ENCODE results near the gene NFAT5.

The NFAT5 gene

DNA sequence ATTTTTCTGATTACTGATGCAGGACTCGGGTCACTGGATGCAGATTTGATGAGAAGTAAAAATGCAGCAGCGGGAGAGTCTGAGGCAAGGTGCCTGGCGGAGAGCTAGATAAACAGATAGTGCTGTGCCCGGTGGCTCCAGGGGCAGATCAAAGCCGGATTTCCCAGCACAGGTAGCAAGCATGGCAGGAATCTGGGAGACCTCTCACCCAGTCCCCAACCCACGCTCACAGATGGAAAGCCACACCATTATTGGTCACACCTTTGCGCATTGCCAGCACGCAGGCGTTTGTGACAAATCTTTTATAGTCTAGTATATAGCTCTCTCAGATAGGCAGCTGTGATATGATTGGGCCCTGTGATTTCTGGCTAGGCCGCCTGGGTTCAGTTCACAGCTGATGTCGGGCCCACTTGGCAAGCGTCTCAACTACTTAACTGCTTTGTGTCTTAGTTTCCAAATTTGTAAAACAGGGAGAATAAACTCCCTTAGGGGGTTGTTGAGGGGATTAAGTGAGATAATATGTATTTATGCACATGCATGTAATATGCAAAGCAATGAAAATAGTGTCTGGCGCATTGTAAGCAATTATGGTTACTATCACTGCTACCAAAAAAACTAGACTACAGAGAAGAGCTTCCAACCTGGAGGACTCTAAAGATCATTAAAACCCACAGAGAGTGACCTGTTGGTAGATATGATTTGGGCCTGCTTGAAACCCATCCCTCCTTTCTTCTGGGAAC lies 42.0 kb upstream of the NFAT5 start:
- TF ChIP-seq, protein P1, sequence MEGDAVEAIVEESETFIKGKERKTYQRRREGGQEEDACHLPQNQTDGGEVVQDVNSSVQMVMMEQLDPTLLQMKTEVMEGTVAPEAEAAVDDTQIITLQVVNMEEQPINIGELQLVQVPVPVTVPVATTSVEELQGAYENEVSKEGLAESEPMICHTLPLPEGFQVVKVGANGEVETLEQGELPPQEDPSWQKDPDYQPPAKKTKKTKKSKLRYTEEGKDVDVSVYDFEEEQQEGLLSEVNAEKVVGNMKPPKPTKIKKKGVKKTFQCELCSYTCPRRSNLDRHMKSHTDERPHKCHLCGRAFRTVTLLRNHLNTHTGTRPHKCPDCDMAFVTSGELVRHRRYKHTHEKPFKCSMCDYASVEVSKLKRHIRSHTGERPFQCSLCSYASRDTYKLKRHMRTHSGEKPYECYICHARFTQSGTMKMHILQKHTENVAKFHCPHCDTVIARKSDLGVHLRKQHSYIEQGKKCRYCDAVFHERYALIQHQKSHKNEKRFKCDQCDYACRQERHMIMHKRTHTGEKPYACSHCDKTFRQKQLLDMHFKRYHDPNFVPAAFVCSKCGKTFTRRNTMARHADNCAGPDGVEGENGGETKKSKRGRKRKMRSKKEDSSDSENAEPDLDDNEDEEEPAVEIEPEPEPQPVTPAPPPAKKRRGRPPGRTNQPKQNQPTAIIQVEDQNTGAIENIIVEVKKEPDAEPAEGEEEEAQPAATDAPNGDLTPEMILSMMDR (IDR thresholded peaks at IDR 0.05): no peak
- TF ChIP-seq ZFX (IDR thresholded peaks at IDR 0.05; ENCODE audit: borderline replicate concordance): no peak
- no peak overlapping the region for H3K27ac ChIP-seq

DNA sequence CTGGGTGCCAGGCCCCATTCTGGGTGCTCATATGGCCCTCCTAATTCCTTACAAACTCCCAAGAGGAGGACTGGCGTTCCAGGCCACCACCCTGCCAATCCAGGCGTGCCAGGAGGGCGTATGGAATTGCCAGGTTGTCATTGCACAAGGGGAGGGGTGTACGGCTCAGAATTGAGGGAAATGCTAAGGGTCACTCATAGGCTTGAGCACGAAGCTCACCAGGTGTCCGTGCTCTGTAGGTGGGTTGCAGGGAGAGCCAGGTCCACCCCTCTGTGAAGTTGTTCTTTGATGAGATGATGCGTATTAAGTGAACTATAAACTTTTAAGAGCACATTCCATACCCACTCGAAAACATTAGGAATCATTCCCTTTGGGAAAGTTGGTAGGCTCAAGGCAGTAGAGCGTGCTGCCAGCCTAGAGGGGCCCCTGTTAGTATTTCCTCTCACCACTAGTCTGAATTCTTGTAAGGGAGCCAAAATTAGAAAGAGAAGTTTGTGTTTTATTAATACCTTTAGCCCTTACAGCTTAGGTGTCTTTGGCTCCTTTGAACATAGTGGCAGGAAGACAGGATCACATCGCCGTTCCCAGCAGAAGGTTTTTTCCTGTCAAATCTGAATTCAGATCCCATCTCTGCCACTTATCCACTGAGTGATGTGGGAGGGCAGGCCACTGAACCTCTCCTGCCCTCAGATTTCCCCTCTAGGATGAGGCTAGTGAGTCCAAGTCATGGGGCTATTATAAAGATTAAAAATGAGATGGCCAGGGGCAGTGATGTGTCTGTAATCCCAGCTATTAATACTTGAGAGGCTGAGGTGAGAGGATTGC lies 38.7 kb upstream of the NFAT5 start:
- TF ChIP-seq, protein P1 (IDR thresholded peaks at IDR 0.05): no peak
- no peak for TF ChIP-seq ZFX (IDR thresholded peaks at IDR 0.05; ENCODE audit: borderline replicate concordance)
- no peak overlapping the region for H3K27ac ChIP-seq

DNA sequence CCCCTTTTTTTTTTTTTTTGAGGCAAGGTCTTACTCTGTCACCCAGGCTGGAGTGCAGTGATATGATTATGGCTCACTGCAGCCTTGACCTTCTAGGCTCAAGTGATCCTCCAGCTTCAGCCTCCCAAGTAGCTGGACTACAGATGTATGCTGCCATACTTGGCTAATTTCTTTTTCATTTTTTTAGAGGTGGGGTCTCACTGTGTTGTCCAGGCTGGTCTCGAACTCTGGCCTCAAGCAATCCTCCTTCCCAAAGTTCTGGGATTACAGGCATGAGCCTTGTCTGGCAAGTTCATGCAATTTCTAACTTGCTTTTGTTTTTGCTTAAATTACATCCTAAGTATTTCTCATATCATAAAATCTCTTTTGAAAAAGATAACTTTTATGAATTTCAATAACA lies 33.8 kb upstream of the NFAT5 start:
- TF ChIP-seq, protein P1 (IDR thresholded peaks at IDR 0.05): no peak
- TF ChIP-seq ZFX (IDR thresholded peaks at IDR 0.05; ENCODE audit: borderline replicate concordance): no peak
- H3K27ac ChIP-seq: no peak overlapping the region

DNA sequence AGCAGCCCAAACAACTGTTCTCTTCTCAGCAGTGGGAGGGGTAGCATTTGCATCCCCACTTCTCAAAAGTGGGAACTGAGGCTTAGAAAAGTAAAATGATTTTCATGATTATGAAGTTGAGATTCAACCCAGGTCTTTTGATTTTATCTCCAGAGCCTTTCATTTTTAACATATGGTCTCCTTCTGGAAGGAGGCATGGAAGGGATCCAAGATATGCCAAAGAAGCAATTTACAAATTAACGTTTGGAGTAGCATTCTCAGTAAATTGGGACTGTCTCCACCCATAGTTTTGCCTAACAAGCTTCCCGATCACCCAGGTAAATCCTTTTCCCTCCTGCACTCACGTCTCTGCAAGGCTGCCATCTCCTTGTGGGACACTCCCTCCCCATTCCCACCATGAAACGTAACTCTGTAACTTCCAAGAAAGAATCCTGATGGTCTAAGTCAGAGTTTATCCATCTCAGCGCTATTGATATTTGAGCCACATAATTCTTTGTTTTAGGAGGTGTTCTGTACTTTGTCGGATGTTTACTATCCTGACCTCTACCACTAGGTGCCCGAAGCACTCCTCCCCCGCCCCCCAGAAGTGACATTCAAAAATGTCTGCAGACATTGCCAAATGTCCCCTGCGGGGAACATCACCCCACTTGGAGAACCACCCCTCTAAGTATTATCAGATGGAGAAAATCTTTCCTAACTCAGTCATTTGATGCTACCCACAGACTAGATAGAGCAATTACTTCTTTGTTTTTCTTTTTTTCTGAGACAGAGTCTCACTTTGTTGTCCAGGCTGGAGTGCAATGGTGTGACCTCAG lies 32.9 kb upstream of the NFAT5 start:
- TF ChIP-seq, protein P1 (IDR thresholded peaks at IDR 0.05): no peak
- no peak for TF ChIP-seq ZFX (IDR thresholded peaks at IDR 0.05; ENCODE audit: borderline replicate concordance)
- no peak overlapping the region for H3K27ac ChIP-seq

DNA sequence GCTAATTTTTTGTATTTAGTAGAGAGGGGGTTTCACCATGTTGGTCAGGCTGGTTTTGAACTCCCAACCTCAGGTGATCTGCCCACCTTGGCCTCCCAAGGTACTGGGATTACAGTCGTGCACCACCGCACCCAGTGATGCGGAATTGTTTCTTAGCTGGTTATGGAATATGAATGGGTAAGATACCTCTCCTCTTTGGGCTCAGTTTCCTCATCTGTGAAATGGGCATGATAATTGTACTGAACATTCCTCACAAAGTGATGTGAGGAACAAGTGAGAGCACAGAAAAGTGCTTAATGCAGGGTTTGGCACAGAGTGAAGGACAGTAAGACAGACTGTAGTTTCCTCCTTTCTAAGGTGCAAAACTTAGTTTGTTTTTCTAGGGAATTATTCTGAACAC lies 31.0 kb upstream of the NFAT5 start:
- H3K27ac ChIP-seq: no peak overlapping the region
- TF ChIP-seq ZFX (IDR thresholded peaks at IDR 0.05; ENCODE audit: borderline replicate concordance): no peak
- TF ChIP-seq, protein P1 (IDR thresholded peaks at IDR 0.05): no peak

DNA sequence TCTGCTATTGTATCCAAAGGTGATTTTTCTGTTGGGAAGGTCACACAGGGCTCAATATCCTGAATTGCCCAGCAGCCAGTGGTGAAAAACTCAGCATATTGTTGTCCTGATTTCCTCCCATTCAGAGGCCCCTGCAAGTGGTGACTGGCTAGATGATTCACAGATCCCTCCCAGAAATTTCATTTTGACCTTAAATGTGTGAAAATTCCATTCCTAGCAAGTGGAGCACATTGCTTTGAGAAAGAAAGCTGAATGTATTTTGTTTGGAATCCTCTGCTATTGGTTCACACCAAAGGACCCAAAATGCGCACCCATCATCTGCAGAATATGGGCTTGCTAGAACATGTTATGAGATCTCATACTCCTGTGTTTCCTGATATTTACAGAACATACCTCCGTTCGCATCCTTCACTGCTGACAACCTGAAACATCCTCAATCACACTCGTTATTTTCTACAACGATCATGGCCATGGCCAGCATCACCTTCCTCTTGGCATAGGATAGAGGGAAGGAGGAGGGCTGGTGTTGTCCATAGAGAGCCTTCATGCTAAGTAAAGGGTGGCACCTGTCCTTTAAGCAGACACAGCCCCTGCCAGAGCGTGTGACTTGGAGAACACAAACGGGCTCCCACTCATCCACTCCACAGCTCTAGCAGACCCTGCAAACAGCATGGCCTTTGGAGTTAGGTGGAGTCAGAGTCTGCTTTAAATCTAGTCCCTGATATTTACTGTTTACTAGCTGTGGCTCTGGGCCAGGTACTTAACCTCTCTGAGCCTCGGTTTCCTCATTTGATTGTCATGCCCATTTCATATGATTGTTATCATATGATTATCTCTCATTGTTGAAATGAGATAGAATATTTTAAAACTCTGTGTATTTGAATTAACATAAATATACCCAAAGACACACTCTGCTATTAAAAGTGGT lies 30.4 kb upstream of the NFAT5 start:
- no peak overlapping the region for H3K27ac ChIP-seq
- TF ChIP-seq, protein P1 (IDR thresholded peaks at IDR 0.05): no peak
- no peak for TF ChIP-seq ZFX (IDR thresholded peaks at IDR 0.05; ENCODE audit: borderline replicate concordance)

All from 22Rv1 (cell line).